AG04450 (cell line): ENCODE data around the gene DOCK4. TPM values are rescaled to one million over a fixed set of nuclear protein-coding genes. Genes with fewer than 3 reads are reported as not detected.

ENCODE experiments used
- CTCF ChIA-PET: fragments of 300-600, 350-600 bp; formaldehyde crosslinking; extraction: SDS; loops from one replicate; lab custom pipeline; 2022; ENCODE audit warnings: antibody characterized with exemption, inconsistent platforms; lab: Charles Lee
- POLR2A ChIA-PET: fragments of 350-600 bp; formaldehyde crosslinking; extraction: SDS; loops from one replicate; lab custom pipeline; 2021; ENCODE audit warnings: antibody characterized with exemption, inconsistent platforms; lab: Yijun Ruan, JAX
- DNase-seq: peaks from one replicate; pipeline ENCODE4 v3.0.0-alpha.2; 2011; ENCODE audit warnings: low read depth, low spot score
- H3K27ac ChIP-seq: one replicate; pipeline ENCODE4 v1.5.1; 2012; ENCODE audit warnings: low read depth, low read length, control low read depth
- H3K27me3 ChIP-seq: one replicate; pipeline ENCODE4 v1.6.0; 2012; ENCODE audit warnings: low read length; ENCODE audit not compliant: control insufficient read depth, insufficient read depth
- H3K4me3 ChIP-seq: 2 replicates; pipeline ENCODE4 v1.5.1; 2011; ENCODE audit warnings: mild to moderate bottlenecking, low read depth, low read length, control low read depth
- H3K9me3 ChIP-seq: 2 replicates; pipeline ENCODE4 v1.5.1; 2012; ENCODE audit warnings: low read length; ENCODE audit not compliant: control insufficient read depth, insufficient read depth
- polyA plus RNA-seq: library from polyadenylated mRNA; depleted of rRNA; stranded (reverse); fragments of >200 nt; gene quantifications from 2 replicates; pipeline ENCODE4 v1.2.3, GENCODE V29; 2011
- TF ChIP-seq, protein P1 (sequence below): IDR thresholded peaks from 2 replicates; pipeline ENCODE4 v1.5.1; 2011; ENCODE audit warnings: low read depth, low read length, control low read depth, inconsistent platforms

Gene DOCK4
- polyA plus RNA-seq, 1 experiment, result 12.6 TPM

DNA sequence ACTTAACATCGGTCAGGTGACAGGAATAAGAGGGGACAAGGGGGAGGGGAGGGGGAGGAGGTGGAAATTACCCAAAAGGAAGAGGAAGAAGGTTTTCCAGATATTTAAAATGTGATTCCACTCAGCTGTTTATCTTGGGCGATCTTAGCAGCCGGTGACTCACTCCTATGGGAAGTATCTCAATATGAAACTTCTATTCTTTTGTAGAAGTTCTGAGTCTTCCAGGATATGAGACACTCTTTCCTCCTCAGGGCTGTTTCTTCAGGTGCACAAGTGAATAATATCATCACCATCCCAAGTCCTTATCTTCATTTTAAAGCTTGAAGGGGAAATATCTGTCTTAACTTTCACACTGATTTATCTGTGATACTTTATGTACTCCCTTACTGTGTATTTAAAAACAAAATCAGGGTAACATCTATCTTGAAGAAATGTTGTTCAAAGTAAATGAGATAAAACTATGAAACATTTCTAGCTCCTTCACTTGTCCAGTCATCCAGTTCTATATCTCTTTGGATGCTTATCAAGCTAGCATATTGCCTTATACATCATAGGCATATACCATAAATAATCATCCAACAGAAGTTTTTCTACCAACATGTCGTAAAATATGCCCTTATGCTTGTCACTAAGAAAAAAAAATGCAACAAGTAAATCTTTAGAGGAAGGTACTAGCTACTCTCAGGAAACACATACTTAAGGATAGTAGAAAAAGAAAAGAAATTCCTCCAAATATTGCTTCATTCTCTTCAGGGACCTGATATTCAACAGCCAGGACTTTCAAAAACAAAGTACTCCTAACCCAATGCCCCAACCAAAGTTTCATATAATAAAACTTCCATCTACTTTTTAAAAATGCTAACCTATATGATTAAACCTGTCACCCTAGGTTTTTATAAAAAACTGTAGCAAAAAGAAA, 13.7 kb downstream of the DOCK4 start:
- Histone ChIP-seq H3K4me3 (no peak overlapping the region), H3K9me3 (no peaks in the 10 kb centered on the region), H3K27ac (no peak overlapping the region), H3K27me3 (no peaks in the 10 kb centered on the region)
- no peak for DNase-seq
- TF ChIP-seq, protein P1, sequence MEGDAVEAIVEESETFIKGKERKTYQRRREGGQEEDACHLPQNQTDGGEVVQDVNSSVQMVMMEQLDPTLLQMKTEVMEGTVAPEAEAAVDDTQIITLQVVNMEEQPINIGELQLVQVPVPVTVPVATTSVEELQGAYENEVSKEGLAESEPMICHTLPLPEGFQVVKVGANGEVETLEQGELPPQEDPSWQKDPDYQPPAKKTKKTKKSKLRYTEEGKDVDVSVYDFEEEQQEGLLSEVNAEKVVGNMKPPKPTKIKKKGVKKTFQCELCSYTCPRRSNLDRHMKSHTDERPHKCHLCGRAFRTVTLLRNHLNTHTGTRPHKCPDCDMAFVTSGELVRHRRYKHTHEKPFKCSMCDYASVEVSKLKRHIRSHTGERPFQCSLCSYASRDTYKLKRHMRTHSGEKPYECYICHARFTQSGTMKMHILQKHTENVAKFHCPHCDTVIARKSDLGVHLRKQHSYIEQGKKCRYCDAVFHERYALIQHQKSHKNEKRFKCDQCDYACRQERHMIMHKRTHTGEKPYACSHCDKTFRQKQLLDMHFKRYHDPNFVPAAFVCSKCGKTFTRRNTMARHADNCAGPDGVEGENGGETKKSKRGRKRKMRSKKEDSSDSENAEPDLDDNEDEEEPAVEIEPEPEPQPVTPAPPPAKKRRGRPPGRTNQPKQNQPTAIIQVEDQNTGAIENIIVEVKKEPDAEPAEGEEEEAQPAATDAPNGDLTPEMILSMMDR, result no peak
- ChIA-PET CTCF (no interaction called here), POLR2A (no interaction called here)

DNA sequence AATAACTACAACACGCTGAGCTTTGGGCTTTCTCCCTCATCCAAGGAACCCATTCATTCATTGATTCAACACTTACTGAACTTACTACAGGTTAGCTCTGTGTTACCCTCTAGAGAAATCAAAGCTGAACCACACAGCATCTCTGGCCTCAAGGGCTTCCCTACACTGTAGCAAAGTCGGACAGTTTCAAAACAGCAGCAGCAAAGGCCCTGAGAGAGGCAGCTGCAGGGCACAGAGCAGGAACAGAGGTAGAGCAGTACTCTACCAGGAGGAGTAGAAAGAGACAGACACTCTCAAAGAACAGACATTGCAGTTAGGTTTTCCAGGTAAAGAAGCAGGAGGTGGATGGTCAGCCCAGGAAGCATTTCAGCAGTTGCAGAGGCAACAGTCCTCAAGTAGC, 16.1 kb downstream of the DOCK4 start:
- Histone ChIP-seq H3K9me3 (no peaks in the 10 kb centered on the region), H3K27ac (no peak overlapping the region), H3K4me3 (no peak overlapping the region), H3K27me3 (no peaks in the 10 kb centered on the region)
- no peak for DNase-seq
- ChIA-PET CTCF (no interaction called here), POLR2A (no interaction called here)
- TF ChIP-seq, protein P1, result no peak

DNA sequence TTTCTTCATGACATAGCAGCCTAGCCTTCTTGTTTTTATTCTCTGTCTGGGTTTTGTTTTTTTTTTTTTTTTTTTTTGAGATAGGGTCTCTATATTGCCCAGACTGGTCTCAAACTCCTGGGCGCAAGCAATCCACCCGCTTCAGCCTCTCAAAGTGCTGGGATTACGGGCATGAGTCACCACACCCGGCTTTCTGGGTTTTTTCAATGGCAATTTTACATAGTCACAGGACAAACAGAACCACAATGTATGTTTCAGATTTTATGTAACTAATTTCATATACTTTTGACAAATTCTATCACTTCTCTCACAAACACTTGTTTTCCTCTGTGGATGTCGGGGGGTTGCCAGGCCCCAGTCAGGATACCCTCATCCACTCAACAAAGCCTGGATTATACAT, 16.5 kb downstream of the DOCK4 start:
- Histone ChIP-seq H3K9me3 (no peaks in the 10 kb centered on the region), H3K27me3 (no peaks in the 10 kb centered on the region), H3K27ac (no peak overlapping the region), H3K4me3 (no peak overlapping the region)
- DNase-seq, result no peak
- POLR2A ChIA-PET, result no interaction called here
- CTCF ChIA-PET, result no interaction called here
- TF ChIP-seq, protein P1, result no peak

DNA sequence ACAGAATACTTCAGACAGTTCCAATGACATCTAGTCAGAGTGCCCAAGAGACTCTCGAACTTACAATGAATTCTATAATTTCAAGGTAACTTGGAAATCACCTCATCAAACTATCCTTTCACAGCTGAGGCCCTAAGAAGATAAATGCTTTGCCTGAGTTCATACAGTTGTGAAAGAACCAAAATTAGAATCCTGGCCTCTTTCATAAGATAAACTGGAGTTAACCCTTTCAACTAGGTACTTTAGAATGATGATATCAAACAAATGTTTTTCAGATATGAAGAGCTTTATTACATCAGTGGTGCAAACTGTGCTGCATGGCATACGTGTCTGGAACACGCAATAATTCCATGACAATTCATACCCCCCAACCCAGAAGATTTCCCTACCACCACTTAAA, 17.9 kb downstream of the DOCK4 start:
- POLR2A ChIA-PET, result no interaction called here
- CTCF ChIA-PET, result interaction anchor here (1.1 kb wide), 1 partner anchor 452 kb away, joined by 4 read pairs; no protein-coding TSS in a partner anchor
- H3K9me3 ChIP-seq, result no peaks in the 10 kb centered on the region
- no peak overlapping the region for H3K4me3 ChIP-seq
- TF ChIP-seq, protein P1, result no peak
- no peak for DNase-seq
- H3K27ac ChIP-seq, result no peak overlapping the region
- H3K27me3 ChIP-seq, result no peaks in the 10 kb centered on the region

DNA sequence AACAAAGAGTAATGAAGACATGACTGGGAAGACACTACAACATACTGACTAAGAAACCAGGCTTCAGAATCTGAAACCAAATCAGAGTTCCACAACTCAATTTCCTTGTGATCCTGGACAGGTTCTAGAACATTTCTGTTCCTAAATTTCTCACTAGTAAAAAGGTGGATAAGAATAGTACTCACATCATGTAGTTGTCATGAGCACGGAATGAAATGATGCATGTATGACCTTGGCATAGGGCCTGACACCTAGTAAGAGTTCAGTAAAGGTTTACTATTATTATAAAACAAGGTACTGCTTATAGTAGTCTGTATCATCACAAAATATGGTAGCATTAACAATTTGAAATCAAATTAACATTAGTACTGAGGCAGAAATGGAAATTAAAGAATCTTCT, 19.9 kb downstream of the DOCK4 start:
- Histone ChIP-seq H3K27me3 (no peaks in the 10 kb centered on the region), H3K27ac (no peak overlapping the region), H3K9me3 (no peaks in the 10 kb centered on the region), H3K4me3 (no peak overlapping the region)
- ChIA-PET POLR2A (no interaction called here), CTCF (no interaction called here)
- no peak for DNase-seq
- TF ChIP-seq, protein P1, result no peak
